WERI-Rb-1 (cell line): ENCODE results near the gene PPFIA1.
"Not testable (repeated sequence)": the region's sequence is repeated elsewhere in the genome, so short reads cannot be mapped to it uniquely, and the experiment has no call there.

Source experiments
- DNase-seq: peaks from one replicate; pipeline ENCODE4 v3.0.0-alpha.2; 2020
- H3K27ac ChIP-seq: fragments of 250-450 bp; sonication (Bioruptor Pico); 2 replicates; pipeline ENCODE4 v1.5.1; 2020; ENCODE audit warnings: mild to moderate bottlenecking, moderate library complexity
- H3K27me3 ChIP-seq: fragments of 250-450 bp; sonication (Bioruptor Pico); 2 replicates; pipeline ENCODE4 v1.5.1; 2021; ENCODE audit warnings: mild to moderate bottlenecking, low read depth, moderate library complexity; ENCODE audit not compliant: insufficient read depth, severe bottlenecking
- H3K36me3 ChIP-seq: fragments of 250-450 bp; sonication (Bioruptor Pico); 2 replicates; pipeline ENCODE4 v1.5.1; 2020; ENCODE audit warnings: mild to moderate bottlenecking, moderate library complexity
- H3K4me3 ChIP-seq: 2 replicates; pipeline ENCODE4 v1.5.1; 2011; ENCODE audit warnings: low read depth, mild to moderate bottlenecking, control low read depth, low read length
- H3K9me3 ChIP-seq: fragments of 250-450 bp; sonication (Bioruptor Pico); 2 replicates; pipeline ENCODE4 v1.5.1; 2021; ENCODE audit warnings: mild to moderate bottlenecking, moderate library complexity; ENCODE audit not compliant: severe bottlenecking
- TF ChIP-seq, protein P1 (sequence below): IDR thresholded peaks from 2 replicates; pipeline ENCODE4 v1.5.1; 2011; ENCODE audit warnings: low read depth, mild to moderate bottlenecking, control low read depth, inconsistent platforms, low read length

Gene PPFIA1

DNA sequence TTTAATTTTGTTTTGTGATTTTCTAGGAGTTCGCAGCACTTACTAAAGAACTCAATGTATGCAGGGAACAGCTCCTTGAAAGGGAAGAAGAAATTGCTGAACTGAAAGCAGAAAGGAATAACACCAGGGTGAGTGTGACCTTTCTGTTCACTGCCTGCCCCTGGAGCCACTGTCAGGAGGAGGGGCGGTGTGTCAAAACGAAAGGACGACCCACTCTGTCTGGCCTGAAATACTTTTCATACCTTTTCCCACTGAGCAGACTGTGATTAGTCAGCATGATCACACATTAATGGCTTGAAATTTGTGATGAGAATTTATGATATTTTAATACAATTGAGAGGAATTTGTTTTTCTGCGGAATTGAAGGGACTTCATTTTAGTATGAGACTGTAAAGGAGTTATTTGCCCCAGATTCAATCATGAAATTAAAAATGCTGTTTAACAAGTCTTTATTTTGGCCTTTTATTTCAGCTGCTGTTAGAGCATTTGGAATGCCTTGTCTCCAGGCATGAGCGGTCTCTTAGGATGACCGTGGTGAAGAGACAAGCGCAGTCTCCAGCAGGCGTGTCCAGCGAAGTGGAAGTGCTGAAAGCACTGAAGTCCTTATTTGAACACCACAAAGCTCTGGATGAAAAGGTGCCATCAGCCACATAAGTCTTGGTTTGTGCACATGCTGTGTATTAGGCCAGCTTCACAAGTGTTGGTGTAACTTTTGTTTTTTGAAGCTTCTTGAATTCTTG lies 54.1 kb downstream of the PPFIA1 start:
- Histone ChIP-seq H3K36me3 (peaks cover 77% of the 10 kb centered on the region), H3K27ac (no peak overlapping the region), H3K9me3 (no peaks in the 10 kb centered on the region), H3K4me3 (no peak overlapping the region), H3K27me3 (no peaks in the 10 kb centered on the region)
- TF ChIP-seq, protein P1, sequence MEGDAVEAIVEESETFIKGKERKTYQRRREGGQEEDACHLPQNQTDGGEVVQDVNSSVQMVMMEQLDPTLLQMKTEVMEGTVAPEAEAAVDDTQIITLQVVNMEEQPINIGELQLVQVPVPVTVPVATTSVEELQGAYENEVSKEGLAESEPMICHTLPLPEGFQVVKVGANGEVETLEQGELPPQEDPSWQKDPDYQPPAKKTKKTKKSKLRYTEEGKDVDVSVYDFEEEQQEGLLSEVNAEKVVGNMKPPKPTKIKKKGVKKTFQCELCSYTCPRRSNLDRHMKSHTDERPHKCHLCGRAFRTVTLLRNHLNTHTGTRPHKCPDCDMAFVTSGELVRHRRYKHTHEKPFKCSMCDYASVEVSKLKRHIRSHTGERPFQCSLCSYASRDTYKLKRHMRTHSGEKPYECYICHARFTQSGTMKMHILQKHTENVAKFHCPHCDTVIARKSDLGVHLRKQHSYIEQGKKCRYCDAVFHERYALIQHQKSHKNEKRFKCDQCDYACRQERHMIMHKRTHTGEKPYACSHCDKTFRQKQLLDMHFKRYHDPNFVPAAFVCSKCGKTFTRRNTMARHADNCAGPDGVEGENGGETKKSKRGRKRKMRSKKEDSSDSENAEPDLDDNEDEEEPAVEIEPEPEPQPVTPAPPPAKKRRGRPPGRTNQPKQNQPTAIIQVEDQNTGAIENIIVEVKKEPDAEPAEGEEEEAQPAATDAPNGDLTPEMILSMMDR, result no peak
- DNase-seq, result no peak

DNA sequence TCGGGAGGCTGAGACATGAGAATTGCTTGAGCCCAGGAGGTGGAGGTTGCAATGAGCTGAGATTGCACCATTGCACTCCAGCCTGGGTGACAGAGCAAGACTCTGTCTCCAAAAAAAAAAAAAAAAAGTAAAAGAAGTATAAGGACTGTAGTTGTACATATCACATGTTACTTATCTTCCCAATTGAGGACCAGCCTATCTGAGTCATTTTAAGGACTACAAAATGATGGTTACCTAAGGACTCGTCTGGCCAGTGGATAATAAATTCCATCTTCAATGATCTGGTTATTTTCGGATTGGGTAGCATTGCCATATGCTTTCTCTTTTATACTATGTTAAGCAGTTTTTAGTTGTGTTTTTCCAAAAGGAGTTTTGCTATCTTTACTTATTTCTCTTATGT lies 55.3 kb downstream of the PPFIA1 start:
- no peak overlapping the region for H3K4me3 ChIP-seq
- H3K27ac ChIP-seq, result no peak overlapping the region
- no peak for DNase-seq
- peaks cover 85% of the 10 kb centered on the region for H3K36me3 ChIP-seq
- no peaks in the 10 kb centered on the region for H3K27me3 ChIP-seq
- TF ChIP-seq, protein P1, result no peak
- no peaks in the 10 kb centered on the region for H3K9me3 ChIP-seq

DNA sequence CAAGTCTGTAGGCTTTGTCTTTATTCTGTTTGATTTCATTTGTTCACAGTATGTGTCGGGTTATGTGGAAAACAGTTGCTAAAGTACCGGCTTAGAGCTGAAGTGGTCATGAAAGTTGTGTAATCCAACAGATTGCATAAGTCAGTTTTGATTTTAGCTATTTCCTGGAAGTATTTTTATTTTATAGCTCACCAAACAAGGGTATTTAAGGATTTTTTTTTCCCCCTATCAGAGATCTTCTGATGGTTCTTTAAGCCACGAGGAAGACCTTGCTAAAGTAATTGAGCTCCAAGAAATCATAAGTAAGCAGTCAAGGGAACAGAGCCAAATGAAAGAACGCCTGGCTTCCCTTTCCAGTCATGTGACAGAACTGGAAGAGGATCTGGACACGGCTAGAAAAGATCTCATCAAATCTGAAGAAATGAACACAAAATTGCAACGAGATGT lies 55.9 kb downstream of the PPFIA1 start:
- no peaks in the 10 kb centered on the region for H3K27me3 ChIP-seq
- no peak overlapping the region for H3K4me3 ChIP-seq
- H3K27ac ChIP-seq, result no peak overlapping the region
- TF ChIP-seq, protein P1, result no peak
- DNase-seq, result no peak
- H3K36me3 ChIP-seq, result peaks cover 87% of the 10 kb centered on the region
- no peaks in the 10 kb centered on the region for H3K9me3 ChIP-seq

DNA sequence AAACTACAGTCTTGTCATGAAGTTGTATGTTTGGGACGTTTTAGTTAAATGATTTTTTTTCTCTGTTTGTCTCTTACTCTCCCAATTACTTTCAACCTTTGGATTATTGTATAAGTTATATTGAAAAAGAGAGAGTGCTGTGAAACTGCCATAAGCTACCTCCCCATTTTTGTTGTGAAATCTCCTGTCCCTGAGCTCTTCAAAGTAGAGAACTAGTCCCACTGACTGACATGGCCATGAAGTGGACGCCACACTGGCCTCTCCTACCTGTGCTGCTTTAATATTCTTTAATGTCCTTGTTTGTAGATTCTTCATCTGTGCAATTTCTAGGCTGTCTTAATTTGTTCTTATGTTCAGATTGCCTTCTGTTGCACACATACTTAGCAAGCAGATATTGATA lies 56.3 kb downstream of the PPFIA1 start:
- DNase-seq, result no peak
- no peaks in the 10 kb centered on the region for H3K27me3 ChIP-seq
- H3K27ac ChIP-seq, result no peak overlapping the region
- no peak overlapping the region for H3K4me3 ChIP-seq
- TF ChIP-seq, protein P1, result no peak
- peaks cover 87% of the 10 kb centered on the region for H3K36me3 ChIP-seq
- no peaks in the 10 kb centered on the region for H3K9me3 ChIP-seq

DNA sequence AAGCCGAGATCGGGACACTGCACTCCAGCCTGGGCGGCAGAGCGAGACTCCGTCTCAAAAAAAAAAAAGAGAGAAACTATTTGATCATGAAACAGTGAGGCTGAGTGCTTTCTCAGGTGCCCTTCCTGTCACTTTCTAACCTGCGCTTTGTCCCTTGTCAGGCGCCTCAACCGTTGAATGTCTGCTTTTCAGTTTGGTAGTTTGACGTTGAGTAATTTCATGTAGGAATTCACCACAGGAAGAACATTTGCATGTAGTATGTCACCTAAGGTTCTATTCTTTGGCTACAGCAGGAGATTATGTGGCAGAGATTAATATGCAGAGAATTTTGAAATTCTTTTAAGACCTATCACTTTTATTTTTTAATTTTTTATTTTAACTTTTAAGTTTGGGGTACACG lies 57.2 kb downstream of the PPFIA1 start:
- Histone ChIP-seq H3K4me3 (no peak overlapping the region), H3K27me3 (no peaks in the 10 kb centered on the region), H3K36me3 (peaks cover 91% of the 10 kb centered on the region), H3K27ac (no peak overlapping the region), H3K9me3 (no peaks in the 10 kb centered on the region)
- TF ChIP-seq, protein P1, result no peak
- no peak for DNase-seq

DNA sequence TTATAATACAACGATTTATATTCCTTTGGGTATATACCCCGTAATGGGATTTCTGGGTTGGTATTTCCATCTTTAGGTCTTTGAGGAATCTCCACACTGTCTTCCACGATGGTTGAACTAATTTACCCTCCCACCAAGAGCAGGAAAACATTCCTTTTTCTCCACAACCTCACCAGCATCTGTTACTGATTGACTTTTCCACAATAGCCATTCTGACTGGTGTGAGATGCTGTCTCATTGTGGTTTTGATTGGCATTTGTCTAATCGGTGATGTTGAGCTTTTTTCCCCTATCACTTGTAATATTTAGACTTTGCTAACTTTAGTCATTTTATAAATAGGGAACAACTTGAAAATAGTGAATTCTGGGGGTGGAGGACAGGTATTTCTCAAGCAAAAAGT lies 58.1 kb downstream of the PPFIA1 start:
- Histone ChIP-seq H3K27me3 (no peaks in the 10 kb centered on the region), H3K36me3 (peaks cover 94% of the 10 kb centered on the region), H3K9me3 (no peaks in the 10 kb centered on the region), H3K4me3 (no peak overlapping the region), H3K27ac (no peak overlapping the region)
- DNase-seq, result no peak
- TF ChIP-seq, protein P1, result no peak

DNA sequence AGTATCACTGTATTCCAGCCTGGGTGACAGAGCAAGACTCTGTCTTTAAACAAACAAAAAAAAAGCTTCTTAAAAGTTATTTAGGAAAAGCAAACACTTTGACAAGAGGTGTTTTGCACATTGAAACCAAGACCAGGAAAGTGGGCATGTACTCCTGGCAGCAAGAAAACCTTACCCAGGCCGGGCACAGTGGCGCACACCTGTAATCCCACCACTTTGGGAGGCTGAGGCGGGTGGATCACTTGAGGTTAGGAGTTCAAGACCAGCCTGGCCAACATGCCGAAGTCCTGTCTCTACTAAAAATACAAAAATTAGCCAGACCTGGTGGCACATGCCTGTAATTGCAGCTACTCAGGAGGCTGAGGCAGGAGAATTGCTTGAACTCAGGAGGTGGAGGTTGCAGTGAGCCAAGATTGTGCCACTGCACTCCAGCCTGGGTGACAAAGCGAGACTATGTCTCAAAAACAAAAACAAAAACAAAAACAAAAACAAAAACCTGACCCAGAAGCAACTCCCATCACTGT lies 60.9 kb downstream of the PPFIA1 start:
- not testable (repeated sequence) for H3K9me3 ChIP-seq, H3K27me3 ChIP-seq, H3K4me3 ChIP-seq, H3K27ac ChIP-seq, DNase-seq
- H3K36me3 ChIP-seq, result peaks cover 95% of the 10 kb centered on the region
